SK-N-SH (cell line): ENCODE data around the gene C1QTNF9. TPM values are rescaled to one million over a fixed set of nuclear protein-coding genes. Genes with fewer than 3 reads are reported as not detected.
"Not testable (repeated sequence)": the region's sequence is repeated elsewhere in the genome, so short reads cannot be mapped to it uniquely, and the experiment has no call there.

Experiments used
- CTCF ChIA-PET: fragments of 300-600, 350-600 bp; formaldehyde crosslinking; extraction: SDS; loops from one replicate; lab custom pipeline; 2021; lab: Yijun Ruan, JAX
- POLR2A ChIA-PET: fragments of 350-600 bp; sonication (Branson Sonifier 250); formaldehyde crosslinking; extraction: SDS; loops from one replicate; lab custom pipeline; 2020; ENCODE audit warnings: antibody characterized with exemption, inconsistent platforms; lab: Yijun Ruan, JAX
- DNase-seq: peaks from one replicate; pipeline ENCODE4 v3.0.0; 2012
- H2AFZ ChIP-seq: fragments of 200-600 bp; sonication (generic); 2 replicates; pipeline ENCODE4 v1.8.1; 2016; ENCODE audit warnings: antibody characterized with exemption, mild to moderate bottlenecking, low read depth
- H3F3A ChIP-seq: fragments of 200-600 bp; sonication (generic); replicated peaks from 2 replicates; pipeline ENCODE3; 2016; ENCODE audit warnings: antibody characterized with exemption, mild to moderate bottlenecking; ENCODE audit not compliant: insufficient read depth
- H3K27ac ChIP-seq, 2 experiments: fragments of 200-500 bp in 1 of 2; fragments of 200-600 bp in 1 of 2; sonication (Bioruptor generic) in 1 of 2; sonication (generic), shearing (Covaris generic) in 1 of 2; 2 replicates each; pipeline versions ENCODE4 v1.5.1 to v1.6.1; 2014 to 2016; ENCODE audit warnings: low read depth in 2 of 2, inconsistent platforms in 1 of 2, low read length in 1 of 2, mild to moderate bottlenecking in 1 of 2, mixed read lengths in 1 of 2
- H3K27me3 ChIP-seq: fragments of 200-600 bp; sonication (generic), shearing (Covaris generic); 2 replicates; pipeline ENCODE4 v1.6.1; 2016; ENCODE audit warnings: mixed run types; ENCODE audit not compliant: insufficient read depth
- H3K36me3 ChIP-seq, 2 experiments: fragments of 200-500 bp in 1 of 2; fragments of 200-600 bp in 1 of 2; sonication (Bioruptor generic) in 1 of 2; sonication (generic) in 1 of 2; replicated peaks in 1 of 2; 2 replicates each; pipeline versions ENCODE3 to v1.5.1; 2014 to 2016; ENCODE audit warnings: low read length in 1 of 2, mild to moderate bottlenecking in 1 of 2; ENCODE audit not compliant: insufficient read depth in 2 of 2, control insufficient read depth in 1 of 2
- H3K4me1 ChIP-seq, 2 experiments: fragments of 200-500 bp in 1 of 2; fragments of 200-600 bp in 1 of 2; sonication (Bioruptor generic) in 1 of 2; sonication (generic), shearing (Covaris generic) in 1 of 2; 2 replicates each; pipeline versions ENCODE4 v1.5.1 to v1.6.1; 2014 to 2016; ENCODE audit warnings: low read depth in 1 of 2, low read length in 1 of 2, mixed run types in 1 of 2; ENCODE audit not compliant: insufficient read depth in 2 of 2, control insufficient read depth in 1 of 2
- H3K4me2 ChIP-seq: fragments of 200-600 bp; sonication (generic), shearing (Covaris generic); 2 replicates; pipeline ENCODE4 v1.6.1; 2017; ENCODE audit warnings: mixed run types
- H3K4me3 ChIP-seq, 2 experiments: fragments of 200-500 bp in 1 of 2; fragments of 200-600 bp in 1 of 2; sonication (Bioruptor generic) in 1 of 2; sonication (generic), shearing (Covaris generic) in 1 of 2; 2 replicates each; pipeline versions ENCODE4 v1.5.1 to v1.8.1; 2014 to 2016; ENCODE audit warnings: low read depth in 2 of 2, inconsistent platforms in 1 of 2, low read length in 1 of 2, mild to moderate bottlenecking in 1 of 2, mixed read lengths in 1 of 2, moderate library complexity in 1 of 2
- H3K79me2 ChIP-seq: fragments of 200-600 bp; sonication (generic); 2 replicates; pipeline ENCODE4 v1.8.1; 2017; ENCODE audit warnings: mild to moderate bottlenecking; ENCODE audit not compliant: insufficient read depth
- H3K9ac ChIP-seq: fragments of 200-600 bp; sonication (generic); 2 replicates; pipeline ENCODE4 v1.6.1; 2017; ENCODE audit warnings: mixed run types
- H3K9me2 ChIP-seq: fragments of 200-600 bp; sonication (generic); 2 replicates; pipeline ENCODE4 v1.6.1; 2017; ENCODE audit warnings: mixed run types
- H3K9me3 ChIP-seq: fragments of 200-600 bp; sonication (generic); 2 replicates; pipeline ENCODE4 v1.6.1; 2017; ENCODE audit warnings: mixed run types, mild to moderate bottlenecking, moderate library complexity
- H4K20me1 ChIP-seq: fragments of 200-600 bp; sonication (generic); 2 replicates; pipeline ENCODE4 v1.6.1; 2017; ENCODE audit warnings: mild to moderate bottlenecking, mixed run types; ENCODE audit not compliant: insufficient read depth
- CHD2 ChIP-seq: fragments of 150-350 bp; IDR thresholded peaks from 2 replicates; pipeline ENCODE4 v1.6.1; 2018; ENCODE audit warnings: low read length; ENCODE audit not compliant: partially characterized antibody
- CTCF ChIP-seq: fragments of 200-600 bp; sonication (generic); IDR thresholded peaks from 2 replicates; pipeline ENCODE4 v1.6.1; 2017; ENCODE audit warnings: antibody characterized with exemption, mild to moderate bottlenecking, moderate library complexity
- EP300 ChIP-seq, 2 experiments: IDR thresholded peaks; 2 replicates each; pipeline versions ENCODE4 v1.4.0 to v1.6.1; 2012; ENCODE audit warnings: borderline replicate concordance in 1 of 2, low read depth in 1 of 2, low read length in 1 of 2
- FOXM1 ChIP-seq: IDR thresholded peaks from 2 replicates; pipeline ENCODE4 v1.4.0; 2012; ENCODE audit warnings: low read depth, mild to moderate bottlenecking
- GABPA ChIP-seq: IDR thresholded peaks from 2 replicates; pipeline ENCODE4 v1.4.0; 2012; ENCODE audit warnings: low read depth, mild to moderate bottlenecking
- IRF3 ChIP-seq: fragments of 150-350 bp; IDR thresholded peaks from 2 replicates; pipeline ENCODE4 v1.6.1; 2016; ENCODE audit warnings: mild to moderate bottlenecking, low read depth, low read length
- JUND ChIP-seq: IDR thresholded peaks from 2 replicates; pipeline ENCODE4 v1.4.0; 2012
- MXI1 ChIP-seq: IDR thresholded peaks from 2 replicates; pipeline ENCODE4 v1.6.1; 2012; ENCODE audit warnings: mild to moderate bottlenecking, low read depth, low read length, improper control_type of control experiment
- NFIC ChIP-seq: IDR thresholded peaks from 2 replicates; pipeline ENCODE4 v1.4.0; 2012; ENCODE audit warnings: borderline replicate concordance
- NRF1 ChIP-seq: IDR thresholded peaks from 2 replicates; pipeline ENCODE4 v1.6.1; 2012; ENCODE audit warnings: low read depth, mild to moderate bottlenecking, low read length
- PBX3 ChIP-seq: IDR thresholded peaks from 2 replicates; pipeline ENCODE4; 2012
- RAD21 ChIP-seq: IDR thresholded peaks from 2 replicates; pipeline ENCODE4 v1.6.1; 2012; ENCODE audit warnings: mild to moderate bottlenecking, low read length
- RCOR1 ChIP-seq: fragments of 150-350 bp; IDR thresholded peaks from 2 replicates; pipeline ENCODE4 v1.6.1; 2017; ENCODE audit warnings: antibody characterized with exemption, low read length
- REST ChIP-seq: IDR thresholded peaks from 2 replicates; pipeline ENCODE4 v1.6.1; 2012; ENCODE audit warnings: mild to moderate bottlenecking, low read depth, low read length, moderate library complexity
- SIN3A ChIP-seq: IDR thresholded peaks from 2 replicates; pipeline ENCODE4 v1.6.1; 2012; ENCODE audit warnings: low read depth, mild to moderate bottlenecking, low read length, moderate library complexity, borderline replicate concordance
- SMC3 ChIP-seq: IDR thresholded peaks from 2 replicates; pipeline ENCODE4 v1.6.1; 2012; ENCODE audit warnings: low read depth, low read length, improper control_type of control experiment
- WGBS: methylation state at CpG from one replicate; pipeline ENCODE4 v1.1.6; 2017; ENCODE audit warnings: low lambda C conversion rate; 5-methylcytosine and 5-hydroxymethylcytosine counted together
- polyA plus RNA-seq, 3 experiments: library from polyadenylated mRNA; depleted of rRNA; stranded (reverse); fragments of >200 nt; gene quantifications; 2 replicates each; pipeline ENCODE4 v1.2.3, GENCODE V29; 2012

C1QTNF9 gene
- polyA plus RNA-seq, 1 of the 3 experiments (the other 2 are of a cell fraction) = not detected

GRCh38 chr13:24322470-24322869 lies 13.1 kb downstream of the C1QTNF9 start:
- H3K4me1 ChIP-seq, POLR2A ChIA-PET, DNase-seq, H2AFZ ChIP-seq, H3K9me3 ChIP-seq, H3K4me2 ChIP-seq, H3K27ac ChIP-seq, H3K36me3 ChIP-seq, H3K4me3 ChIP-seq, H3K9me2 ChIP-seq, H3F3A ChIP-seq, H3K27me3 ChIP-seq, H4K20me1 ChIP-seq: not testable (repeated sequence)
- WGBS = 59% methylated on average over 2 of the region's 2 CpGs
- CTCF ChIA-PET = interaction anchor here (0.9 to 1.6 kb wide), 5 partner anchors 9 to 432 kb away, joined by 3 to 5 read pairs (median 4); no protein-coding TSS in a partner anchor
- peak; percentile 31; the same call in 1 of the 2 replicates for TF ChIP-seq CTCF
- TF ChIP-seq RAD21 = peak; percentile 43
- TF ChIP-seq, all 33 proteins: peak for 2; not testable (repeated sequence) for 31
- not testable (repeated sequence) for H3K79me2 ChIP-seq, H3K9ac ChIP-seq

GRCh38 chr13:24323036-24323738 lies 13.8 kb downstream of the C1QTNF9 start:
- Histone ChIP-seq H3K9ac (no peak overlapping the region), H3K4me3 (no peak overlapping the region), H3K4me1 (no peaks in the 10 kb centered on the region), H3K9me2 (no peaks in the 10 kb centered on the region), H3F3A (no peaks in the 10 kb centered on the region), H2AFZ (no peak overlapping the region), H3K27me3 (no peaks in the 10 kb centered on the region), H4K20me1 (no peaks in the 10 kb centered on the region), H3K36me3 (no peaks in the 10 kb centered on the region), H3K9me3 (no peaks in the 10 kb centered on the region), H3K27ac (no peak overlapping the region), H3K4me2 (no peak overlapping the region), H3K79me2 (no peaks in the 10 kb centered on the region)
- ChIA-PET POLR2A (no interaction called here), CTCF (interaction anchor here (0.9 to 1.6 kb wide), 3 partner anchors 16 to 404 kb away, joined by 3 to 4 read pairs (median 4); no protein-coding TSS in a partner anchor)
- WGBS = 75% methylated on average over 14 of the region's 28 CpGs
- TF ChIP-seq EP300 (IDR thresholded peaks at IDR 0.05; ENCODE audit: borderline replicate concordance in 1 of 2, low read depth in 1 of 2, low read length in 1 of 2) = no peak
- TF ChIP-seq FOXM1 = no peak
- no peak for TF ChIP-seq PBX3
- TF ChIP-seq RCOR1 = no peak
- no peak for TF ChIP-seq SIN3A
- TF ChIP-seq SMC3 = no peak
- no peak for TF ChIP-seq NRF1
- TF ChIP-seq GABPA = no peak
- no peak for TF ChIP-seq CHD2
- no peak for TF ChIP-seq RAD21
- no peak for TF ChIP-seq NFIC
- no peak for TF ChIP-seq JUND
- no peak for TF ChIP-seq IRF3
- TF ChIP-seq MXI1 = no peak
- no peak for TF ChIP-seq REST
- no peak for DNase-seq
